Measurements from ENCODE around the gene DHH.
"Not testable (repeated sequence)": the region's sequence is repeated elsewhere in the genome, so short reads cannot be mapped to it uniquely, and the experiment has no call there.

Gene DHH

GRCh38 chr12:49070971-49071370 lies 23.6 kb downstream of the DHH start:
- DNase-seq (ENCODE audit: low read depth in 2 of 2) = no peak

- DNase-seq (ENCODE audit: low read depth in 2 of 2) = peak; percentile 98
Measured at GRCh38 chr12:49069507-49070346, 24.9 kb downstream of the DHH start, which contains the start of gene RHEBL1. TSS of gene RHEBL1 (minus strand) at chr12:49069979. CDS start at chr12:49069785, 194 bp downstream.

GRCh38 chr12:49068879-49069506 lies 25.6 kb downstream of the DHH start:
- DNase-seq (ENCODE audit: low read depth in 2 of 2) = no peak

- DNase-seq (ENCODE audit: low read depth in 2 of 2) = no peak
Measured at GRCh38 chr12:49066120-49066519, 28.5 kb downstream of the DHH start.

GRCh38 chr12:49064767-49065152 lies 29.8 kb downstream of the DHH start:
- no peak for DNase-seq (ENCODE audit: low read depth in 2 of 2)

- not testable (repeated sequence) for DNase-seq (ENCODE audit: low read depth in 2 of 2)
Measured at GRCh38 chr12:49061916-49062315, 32.7 kb downstream of the DHH start.

- DNase-seq (ENCODE audit: low read depth in 2 of 2) = no peak
Measured at GRCh38 chr12:49061157-49061650, 33.4 kb downstream of the DHH start.

GRCh38 chr12:49060237-49061156 lies 34.1 kb downstream of the DHH start, which contains the start of gene KMT2D:
TSS of gene KMT2D (minus strand) at chr12:49060794. CDS start at chr12:49055324, 5,470 bp downstream.
- peak; percentile 80 to 81 for DNase-seq (ENCODE audit: low read depth in 2 of 2)

GRCh38 chr12:49059299-49060171 lies 35.1 kb downstream of the DHH start:
- DNase-seq (ENCODE audit: low read depth in 2 of 2) = no peak

- DNase-seq (ENCODE audit: low read depth in 2 of 2) = no peak
Measured at GRCh38 chr12:49059045-49059298, 35.6 kb downstream of the DHH start.

- no peak for DNase-seq (ENCODE audit: low read depth in 2 of 2)
Measured at GRCh38 chr12:49058366-49059044, 36.1 kb downstream of the DHH start.

- no peak for DNase-seq (ENCODE audit: low read depth in 2 of 2)
Measured at GRCh38 chr12:49057888-49058287, 36.7 kb downstream of the DHH start.

- peak in 1 of 2 donors; percentile 31 for DNase-seq (ENCODE audit: low read depth in 2 of 2)
Measured at GRCh38 chr12:49055978-49056754, 38.4 kb downstream of the DHH start.

GRCh38 chr12:49055092-49055491 lies 39.5 kb downstream of the DHH start:
- no peak for DNase-seq (ENCODE audit: low read depth in 2 of 2)

- no peak for DNase-seq (ENCODE audit: low read depth in 2 of 2)
Measured at GRCh38 chr12:49054524-49054923, 40.1 kb downstream of the DHH start.

- DNase-seq (ENCODE audit: low read depth in 2 of 2) = no peak
Measured at GRCh38 chr12:49054096-49054495, 40.5 kb downstream of the DHH start.

GRCh38 chr12:49052451-49053208 lies 42.0 kb downstream of the DHH start:
- no peak for DNase-seq (ENCODE audit: low read depth in 2 of 2)

- no peak for DNase-seq (ENCODE audit: low read depth in 2 of 2)
Measured at GRCh38 chr12:49051777-49052438, 42.7 kb downstream of the DHH start.

Measured in stimulated activated CD4-positive, alpha-beta T cell treated with anti-CD3 and anti-CD28 coated beads, Interleukin-1b, Interleukin-23, amount 100 ng/mL, for 4 hours (primary cell).